Urinary bladder (tissue), 4 donors: ENCODE measurements around the gene VDR. TPM values are rescaled to one million over a fixed set of nuclear protein-coding genes. Genes with fewer than 3 reads are reported as not detected.

ENCODE experiments used
- DNase-seq: peaks from one replicate; pipeline ENCODE4 v3.0.0-alpha.2; 2015; ENCODE audit errors: extremely low spot score
- H3K27ac ChIP-seq: one replicate; pipeline ENCODE4 v1.5.1; 2013; ENCODE audit warnings: low read depth, mild to moderate bottlenecking, moderate library complexity
- H3K36me3 ChIP-seq: one replicate; pipeline ENCODE4 v1.6.1; 2013; ENCODE audit warnings: mild to moderate bottlenecking, moderate library complexity; ENCODE audit not compliant: insufficient read depth
- H3K4me1 ChIP-seq: one replicate; pipeline ENCODE4 v1.6.1; 2013; ENCODE audit warnings: mild to moderate bottlenecking, moderate library complexity; ENCODE audit not compliant: insufficient read depth
- H3K4me3 ChIP-seq: one replicate; pipeline ENCODE4 v1.5.1; 2013; ENCODE audit warnings: low read depth, low read length
- WGBS: extraction: QIAGEN DNeasy Blood & Tissue Kit; methylation state at CpG from one replicate; pipeline ENCODE4 v1.1.7; 2013; 5-methylcytosine and 5-hydroxymethylcytosine counted together
- polyA plus RNA-seq: library from polyadenylated mRNA; stranded (reverse); fragments of 200-250 nt; gene quantifications from one replicate; pipeline ENCODE4 v1.2.3, GENCODE V29; 2013
- total RNA-seq: library from RNA; depleted of rRNA; stranded (reverse); fragments of >200 nt; gene quantifications from one replicate; pipeline ENCODE4 v1.2.3, GENCODE V29; 2014
- donor health status: healthy with polysubstance abuse.
- donor health status: healthy.

VDR gene
- total and polyA plus RNA-seq, 2 donors: 0.79 to 3.7 TPM

DNA sequence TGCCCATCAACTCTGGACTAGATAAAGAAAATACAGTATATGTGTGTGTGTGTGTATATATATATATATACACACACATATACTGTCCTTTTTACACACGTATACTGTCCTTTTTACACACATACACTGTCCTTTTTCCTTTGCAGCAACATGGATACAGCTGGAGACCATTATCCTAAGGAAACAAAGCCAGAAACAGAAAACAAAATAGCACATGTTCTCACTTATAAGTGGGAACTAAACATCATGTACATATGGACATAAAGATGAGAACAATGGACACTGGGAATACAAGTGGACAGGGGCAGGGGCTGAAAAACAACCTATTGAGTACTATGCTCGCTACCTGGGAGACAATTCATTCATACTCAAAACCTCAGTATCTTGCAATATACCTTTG, 23.7 kb downstream of the VDR start:
- H3K4me3 ChIP-seq: no peak overlapping the region
- 97% methylated on average over 2 of the region's 2 CpGs for whole genome bisulfite sequencing
- no peaks in the 10 kb centered on the region for H3K4me1 ChIP-seq
- no peaks in the 10 kb centered on the region for H3K36me3 ChIP-seq
- no peak for DNase-seq
- no peak overlapping the region for H3K27ac ChIP-seq

DNA sequence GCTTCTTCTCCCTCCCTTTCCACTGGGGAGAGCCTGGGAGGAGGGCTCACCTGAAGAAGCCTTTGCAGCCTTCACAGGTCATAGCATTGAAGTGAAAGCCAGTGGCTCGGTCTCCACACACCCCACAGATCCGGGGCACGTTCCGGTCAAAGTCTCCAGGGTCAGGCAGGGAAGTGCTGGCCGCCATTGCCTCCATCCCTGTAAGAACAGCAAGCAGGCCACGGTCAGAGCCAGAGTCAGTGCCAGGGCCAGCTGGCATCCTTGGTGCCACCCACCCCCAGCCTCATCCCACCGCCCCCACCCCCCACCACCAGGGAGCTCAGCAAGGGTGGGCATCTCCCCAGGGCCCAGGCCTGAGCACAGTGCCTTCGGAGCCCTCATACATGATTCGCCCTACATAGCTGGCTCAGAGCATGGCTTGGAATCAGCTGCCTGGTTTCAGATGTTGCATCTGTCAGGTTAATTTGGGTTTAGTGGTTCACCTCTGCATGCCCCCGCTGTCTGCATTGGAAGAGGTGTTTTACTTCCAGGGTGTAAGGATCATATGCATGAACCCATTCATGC, 25.8 kb downstream of the VDR start:
- H3K36me3 ChIP-seq: no peaks in the 10 kb centered on the region
- no peaks in the 10 kb centered on the region for H3K4me1 ChIP-seq
- H3K27ac ChIP-seq: no peak overlapping the region
- WGBS: 89% methylated on average over 10 of the region's 10 CpGs
- no peak overlapping the region for H3K4me3 ChIP-seq
- no peak for DNase-seq

GRCh38 chr12:47878293-47878917, 26.4 kb downstream of the VDR start:
- 95% methylated on average over 7 of the region's 7 CpGs for WGBS
- no peak overlapping the region for H3K27ac ChIP-seq

DNA sequence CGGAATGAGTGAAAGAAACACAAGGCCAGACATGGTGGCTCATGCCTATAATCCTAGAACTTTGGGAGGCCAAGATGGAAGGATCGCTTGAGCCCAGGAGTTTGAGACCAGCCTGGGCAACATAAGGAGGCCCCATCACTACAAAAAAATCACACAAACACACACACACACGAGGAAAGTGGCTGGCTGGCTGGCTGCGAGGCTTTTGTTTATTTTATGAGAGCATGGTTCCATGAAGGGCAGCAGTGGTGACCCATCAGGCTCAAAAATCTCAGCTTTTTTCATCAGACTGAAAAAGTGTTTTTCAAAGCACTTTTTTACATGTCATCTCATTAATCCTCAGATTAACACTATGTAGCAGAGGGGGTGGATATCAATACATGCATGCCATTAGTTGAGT, 27.7 kb downstream of the VDR start:
- H3K27ac ChIP-seq: no peak overlapping the region
- DNase-seq: no peak
- H3K4me3 ChIP-seq: no peak overlapping the region
- H3K4me1 ChIP-seq: no peaks in the 10 kb centered on the region
- WGBS: 78% methylated on average over 4 of the region's 4 CpGs
- no peaks in the 10 kb centered on the region for H3K36me3 ChIP-seq

More at GRCh38 chr12:47878293-47878917, 26.4 kb downstream of the VDR start:
- H3K4me1 ChIP-seq: no peaks in the 10 kb centered on the region
- no peak overlapping the region for H3K4me3 ChIP-seq
- DNase-seq: no peak
- no peaks in the 10 kb centered on the region for H3K36me3 ChIP-seq

DNA sequence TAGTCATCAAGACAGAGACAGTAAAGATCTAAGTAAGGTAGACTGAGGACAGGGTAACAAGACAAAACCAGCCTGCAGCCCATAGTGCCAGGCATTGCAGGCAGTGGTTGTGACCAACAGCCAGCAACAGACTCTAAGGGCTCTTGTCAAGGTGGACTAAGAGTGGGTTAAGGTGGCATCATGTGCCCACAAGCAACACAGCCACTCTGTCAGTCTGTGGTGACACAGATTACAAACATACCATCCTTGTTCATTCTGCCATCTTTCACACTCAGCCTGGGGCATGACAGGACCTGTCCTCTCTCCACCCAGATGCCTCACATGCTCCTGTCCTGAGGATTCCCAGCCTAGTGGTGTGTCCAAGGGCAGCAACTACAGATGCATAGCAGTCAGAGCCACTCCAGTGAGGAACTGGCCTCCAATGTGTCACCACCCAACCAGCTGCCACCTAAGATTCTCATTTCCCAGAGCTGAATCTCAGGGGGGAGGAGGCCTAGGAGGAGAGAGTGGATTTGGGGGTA, 28.3 kb downstream of the VDR start:
- DNase-seq: no peak
- no peaks in the 10 kb centered on the region for H3K4me1 ChIP-seq
- no peaks in the 10 kb centered on the region for H3K36me3 ChIP-seq
- no peak overlapping the region for H3K4me3 ChIP-seq
- no peak overlapping the region for H3K27ac ChIP-seq

DNA sequence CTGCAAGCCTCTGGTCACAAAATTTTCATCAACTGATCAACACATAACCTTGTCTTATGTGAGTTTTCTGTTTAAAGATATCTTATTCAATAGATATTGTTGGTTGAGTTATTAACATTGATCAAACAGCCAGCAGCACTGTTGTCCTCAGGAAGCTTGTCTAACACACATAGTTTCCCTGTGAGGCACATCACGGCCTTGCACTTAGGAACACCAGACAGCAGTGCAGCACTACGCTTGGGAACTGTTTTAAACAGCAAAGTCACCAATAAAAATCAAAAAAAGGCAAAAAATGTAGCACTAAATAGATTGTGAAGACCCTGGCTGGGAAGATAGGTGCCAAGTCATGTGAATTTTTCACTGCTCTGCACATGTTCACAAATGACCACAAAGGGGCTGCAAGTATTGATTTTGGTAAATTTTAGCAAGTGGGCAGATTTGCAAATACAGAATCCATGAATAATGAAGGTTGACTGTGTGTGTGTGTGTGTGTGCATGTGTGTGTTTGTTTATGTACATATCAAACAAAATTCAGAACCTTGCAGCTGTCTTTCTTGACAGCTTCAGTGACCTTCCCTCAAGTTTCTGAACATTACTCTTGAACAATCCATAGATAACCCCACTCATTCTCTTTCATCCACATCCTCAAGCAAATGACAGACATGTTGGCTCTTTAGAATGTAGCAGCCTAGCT, 28.9 kb downstream of the VDR start:
- WGBS: 99% methylated on average over 2 of the region's 2 CpGs
- Histone ChIP-seq H3K27ac (no peak overlapping the region), H3K4me1 (no peaks in the 10 kb centered on the region), H3K4me3 (no peak overlapping the region), H3K36me3 (no peaks in the 10 kb centered on the region)
- no peak for DNase-seq

- WGBS: 73% methylated on average over 5 of the region's 5 CpGs
Measured at GRCh38 chr12:47874316-47874715, 30.5 kb downstream of the VDR start.

GRCh38 chr12:47870175-47870781, 34.5 kb downstream of the VDR start:
- Histone ChIP-seq H3K4me1 (no peaks in the 10 kb centered on the region), H3K4me3 (no peak overlapping the region), H3K36me3 (no peaks in the 10 kb centered on the region), H3K27ac (no peak overlapping the region)
- WGBS: 21% methylated on average over 6 of the region's 6 CpGs
- no peak for DNase-seq

More at GRCh38 chr12:47874316-47874715, 30.5 kb downstream of the VDR start:
- no peak overlapping the region for H3K27ac ChIP-seq
- H3K4me3 ChIP-seq: no peak overlapping the region
- DNase-seq: no peak
- H3K4me1 ChIP-seq: no peaks in the 10 kb centered on the region
- no peaks in the 10 kb centered on the region for H3K36me3 ChIP-seq

- no peak overlapping the region for H3K4me3 ChIP-seq
- no peak for DNase-seq
- H3K27ac ChIP-seq: no peak overlapping the region
- H3K4me1 ChIP-seq: no peaks in the 10 kb centered on the region
- H3K36me3 ChIP-seq: no peaks in the 10 kb centered on the region
- WGBS: 87% methylated on average over 8 of the region's 8 CpGs
Measured at GRCh38 chr12:47868552-47869031, 36.2 kb downstream of the VDR start.

- H3K4me3 ChIP-seq: no peak overlapping the region
- H3K27ac ChIP-seq: no peak overlapping the region
- H3K4me1 ChIP-seq: no peaks in the 10 kb centered on the region
- 92% methylated on average over 2 of the region's 2 CpGs for WGBS
- no peaks in the 10 kb centered on the region for H3K36me3 ChIP-seq
- DNase-seq: no peak
Measured at GRCh38 chr12:47868041-47868440, 36.8 kb downstream of the VDR start.

DNA sequence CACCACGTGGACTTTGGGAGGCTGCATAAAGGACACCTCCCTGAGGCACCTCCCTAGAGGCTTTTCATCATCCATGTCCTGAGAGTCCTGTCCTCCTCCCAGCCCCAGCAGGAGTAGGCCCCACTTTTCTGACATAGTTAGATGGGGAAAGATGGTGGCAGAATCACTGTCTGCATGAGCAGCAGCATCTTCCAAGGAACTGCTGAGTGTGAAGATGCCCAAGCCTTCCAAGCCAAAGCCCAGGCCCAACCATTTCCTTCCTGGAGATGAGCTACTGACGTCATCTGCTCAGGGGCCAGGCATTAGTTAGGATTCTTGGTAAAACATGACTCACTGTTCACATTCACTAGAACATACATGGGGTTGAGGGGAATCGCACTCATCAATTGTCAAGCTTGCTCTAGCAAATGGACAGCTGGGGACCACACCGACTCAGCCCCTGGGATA, 37.3 kb downstream of the VDR start:
- Histone ChIP-seq H3K27ac (no peak overlapping the region), H3K4me1 (no peaks in the 10 kb centered on the region), H3K4me3 (no peak overlapping the region), H3K36me3 (no peaks in the 10 kb centered on the region)
- 82% methylated on average over 4 of the region's 4 CpGs for WGBS
- no peak for DNase-seq

GRCh38 chr12:47864646-47865235, 40.1 kb downstream of the VDR start:
- Histone ChIP-seq H3K4me1 (no peaks in the 10 kb centered on the region), H3K36me3 (no peaks in the 10 kb centered on the region), H3K27ac (no peak overlapping the region), H3K4me3 (no peak overlapping the region)
- no peak for DNase-seq
- 96% methylated on average over 14 of the region's 14 CpGs for WGBS

GRCh38 chr12:47863985-47864384, 40.8 kb downstream of the VDR start:
- Histone ChIP-seq H3K4me3 (no peak overlapping the region), H3K27ac (peak overlapping the region; percentile 49), H3K4me1 (no peaks in the 10 kb centered on the region), H3K36me3 (no peaks in the 10 kb centered on the region)
- 82% methylated on average over 6 of the region's 6 CpGs for WGBS
- no peak for DNase-seq
